Measurements from ENCODE around the gene NPR2.

The NPR2 gene

DNA sequence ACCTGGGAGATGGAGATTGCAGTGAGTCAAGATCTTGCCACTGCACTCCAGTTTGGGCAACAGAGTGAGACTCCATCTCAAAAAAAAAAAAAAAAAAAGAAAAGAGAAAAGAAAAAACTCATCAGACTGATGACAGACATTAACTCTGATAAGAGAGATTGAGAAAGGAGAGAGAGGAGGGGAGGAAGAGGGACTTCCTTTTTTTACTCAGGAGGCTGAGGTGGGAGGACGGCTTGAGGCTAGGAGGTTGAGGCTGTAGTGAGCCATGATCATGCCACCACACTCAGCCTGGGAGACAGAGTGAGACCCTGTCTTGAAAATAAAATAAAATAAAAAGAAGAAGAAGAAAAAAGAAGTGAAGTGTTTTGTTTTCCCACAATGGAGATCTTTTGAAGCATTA is 27.6 kb upstream of the NPR2 start:
- no peak for DNase-seq (ENCODE audit: low read depth)

DNA sequence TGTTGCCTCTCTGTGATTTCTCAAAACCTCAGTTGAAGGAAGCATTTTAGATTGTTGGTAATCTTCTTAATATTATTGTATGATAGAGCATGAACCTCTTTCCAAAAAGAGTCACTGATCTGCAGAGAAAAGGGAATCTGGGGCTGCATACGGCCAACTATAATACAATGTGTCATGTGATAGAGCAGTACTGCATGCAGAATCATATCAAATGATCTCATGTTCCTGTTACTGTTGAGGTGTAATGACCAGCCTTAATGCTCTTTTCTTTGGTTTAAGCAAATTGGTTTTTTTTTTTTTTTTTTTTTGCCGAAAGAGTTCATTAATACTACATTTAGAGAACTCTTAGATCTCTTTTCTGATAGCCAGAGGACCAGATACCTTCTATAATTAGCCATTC is 24.4 kb upstream of the NPR2 start:
- no peak for DNase-seq (ENCODE audit: low read depth)

DNA sequence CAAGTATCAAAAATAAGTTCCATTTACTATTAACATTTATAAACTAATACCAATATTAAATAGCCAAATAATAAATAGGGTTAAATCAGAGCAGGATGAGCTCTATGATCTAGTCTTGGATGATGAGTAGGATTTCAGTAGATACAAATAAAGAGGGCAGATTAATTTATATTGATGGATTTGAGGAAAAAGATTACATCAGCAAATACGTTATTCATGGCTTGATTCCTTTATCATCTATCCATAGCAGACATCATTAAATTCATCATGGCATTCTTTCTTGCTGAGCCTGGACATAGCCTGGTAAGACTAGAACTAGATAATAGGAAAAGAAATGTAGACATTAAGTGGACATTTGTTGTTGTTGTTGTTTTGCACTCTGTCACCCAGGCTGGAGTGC is 23.9 kb upstream of the NPR2 start:
- no peak for DNase-seq (ENCODE audit: low read depth)

DNA sequence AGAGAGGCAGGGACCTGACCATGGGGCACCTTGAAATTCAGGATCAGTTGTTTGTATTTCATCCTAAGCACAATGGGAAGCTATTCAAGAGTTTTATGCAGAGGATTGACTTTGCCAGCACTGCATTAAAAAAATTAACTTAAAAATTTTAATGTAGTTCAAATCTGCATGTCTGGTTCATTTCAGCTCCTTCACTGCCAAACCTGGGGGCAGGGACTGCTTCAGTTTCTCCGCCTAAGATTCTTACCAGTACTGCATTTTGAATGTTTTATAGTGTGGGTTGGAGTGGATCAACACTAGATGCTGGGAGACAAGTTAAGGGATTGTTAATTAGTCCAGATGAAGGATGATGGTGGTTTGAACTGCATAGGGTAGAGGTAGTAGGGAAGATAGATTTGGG is 21.6 kb upstream of the NPR2 start:
- no peak for DNase-seq (ENCODE audit: low read depth)

DNA sequence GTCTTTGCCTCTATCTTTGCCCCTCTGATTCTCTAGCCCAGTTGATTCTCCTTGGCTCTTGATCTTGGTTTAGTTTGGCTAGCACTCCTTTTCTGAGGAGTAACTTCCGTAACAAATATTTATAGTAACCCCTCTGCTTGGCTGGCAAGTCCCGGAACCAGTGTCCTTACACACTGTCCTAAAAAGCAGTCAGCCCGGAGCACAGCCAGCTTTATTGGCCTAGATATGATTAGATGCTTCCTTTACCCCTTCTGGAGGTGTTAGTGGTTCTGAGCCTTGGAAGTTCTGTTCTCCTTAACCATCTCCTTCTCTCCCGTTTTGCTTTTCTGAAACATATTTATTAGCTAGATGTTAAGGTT is 20.3 kb upstream of the NPR2 start:
- DNase-seq (ENCODE audit: low read depth) = no peak

DNA sequence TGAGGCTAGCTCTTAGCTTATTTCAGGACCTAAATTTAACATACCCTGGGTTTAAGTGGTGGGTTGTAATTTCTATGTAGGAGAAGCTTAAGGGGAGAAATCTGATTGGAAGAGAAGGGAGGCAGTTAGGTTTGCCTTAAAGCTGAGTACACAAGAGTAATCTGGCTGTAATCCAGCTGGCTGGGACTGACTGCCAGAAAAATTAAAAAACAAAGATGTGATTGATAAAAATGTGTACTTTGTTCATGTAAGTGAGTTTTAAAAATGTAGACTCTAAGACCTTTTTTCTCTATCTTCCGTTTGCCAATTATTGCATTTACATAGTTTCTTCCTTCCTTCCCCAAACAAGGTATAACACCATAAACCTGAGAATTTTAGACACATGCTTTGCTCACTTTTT is 19.9 kb upstream of the NPR2 start:
- no peak for DNase-seq (ENCODE audit: low read depth)

DNA sequence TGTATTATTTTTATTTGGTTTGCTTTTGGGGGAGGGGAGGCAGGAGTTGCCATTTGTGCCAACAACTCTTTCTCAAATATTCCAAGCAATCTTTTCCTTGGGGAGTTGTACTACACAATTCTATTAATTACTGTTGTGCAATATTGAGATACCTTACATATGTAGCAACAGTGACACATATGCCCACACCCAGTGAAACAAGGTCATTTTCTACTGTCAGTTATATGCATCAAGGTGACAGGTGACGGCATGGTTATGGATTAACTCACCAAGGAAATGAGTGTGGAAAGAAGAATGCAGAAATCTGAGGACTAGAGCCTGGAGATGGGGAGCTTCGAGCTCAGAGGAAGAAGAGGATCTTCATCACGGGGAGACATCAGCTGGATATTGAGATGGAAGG is 19.4 kb upstream of the NPR2 start:
- DNase-seq (ENCODE audit: low read depth) = no peak

DNA sequence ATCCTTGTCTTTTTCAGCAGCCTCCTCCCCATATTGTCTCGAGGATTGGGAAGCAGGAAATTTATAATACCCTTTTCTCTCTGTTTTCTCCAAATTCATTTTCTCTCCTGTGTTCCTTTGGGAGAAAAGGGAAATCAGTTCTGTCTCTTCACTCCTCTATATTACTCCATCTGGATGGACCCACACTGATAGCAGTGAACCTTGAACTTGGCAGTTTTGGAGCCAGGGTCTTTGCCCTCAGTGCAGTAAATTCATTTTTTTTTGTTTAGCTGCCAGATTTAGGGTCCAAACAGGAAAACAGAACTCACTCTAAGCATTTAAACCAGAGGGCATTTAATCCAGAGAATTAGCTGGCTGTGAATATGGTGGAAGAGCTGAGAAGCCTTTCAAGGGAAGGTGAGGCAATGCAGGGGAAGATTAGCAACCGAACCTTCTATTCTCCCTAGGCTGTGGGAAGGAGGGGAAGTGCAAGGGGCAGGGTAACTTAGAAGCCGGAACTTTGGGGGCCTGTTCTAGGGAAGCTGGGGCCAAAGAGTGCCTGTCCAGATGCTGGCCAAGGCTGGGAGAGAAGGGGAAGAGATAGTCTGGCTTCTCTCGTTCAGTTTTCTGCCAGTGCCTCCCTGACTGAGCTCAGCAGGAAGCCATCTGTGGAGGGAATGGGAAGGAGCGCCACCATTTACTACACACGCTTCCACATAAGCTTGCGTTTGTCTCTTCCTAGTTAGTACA is 16.3 kb upstream of the NPR2 start:
- DNase-seq (ENCODE audit: low read depth) = no peak

DNA sequence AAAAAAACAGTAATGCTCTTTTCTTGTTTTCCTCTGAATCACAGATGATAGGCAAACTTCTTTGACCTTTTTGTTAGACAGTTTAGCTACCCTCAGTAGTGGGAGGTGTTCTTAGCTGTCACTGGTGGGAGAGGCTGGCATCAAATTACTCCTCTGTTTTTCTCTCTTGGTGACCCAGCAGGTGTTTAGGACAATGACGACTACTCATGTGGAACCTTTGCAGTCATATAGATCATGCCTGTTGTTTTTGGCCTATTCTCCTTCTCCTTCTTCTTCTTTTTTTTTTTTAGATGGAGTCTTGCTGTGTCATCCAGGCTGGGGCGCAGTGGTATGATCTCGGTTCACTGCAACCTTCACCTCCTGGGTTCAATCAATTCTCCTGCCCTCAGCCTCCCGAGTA is 15.4 kb upstream of the NPR2 start:
- DNase-seq (ENCODE audit: low read depth) = no peak

DNA sequence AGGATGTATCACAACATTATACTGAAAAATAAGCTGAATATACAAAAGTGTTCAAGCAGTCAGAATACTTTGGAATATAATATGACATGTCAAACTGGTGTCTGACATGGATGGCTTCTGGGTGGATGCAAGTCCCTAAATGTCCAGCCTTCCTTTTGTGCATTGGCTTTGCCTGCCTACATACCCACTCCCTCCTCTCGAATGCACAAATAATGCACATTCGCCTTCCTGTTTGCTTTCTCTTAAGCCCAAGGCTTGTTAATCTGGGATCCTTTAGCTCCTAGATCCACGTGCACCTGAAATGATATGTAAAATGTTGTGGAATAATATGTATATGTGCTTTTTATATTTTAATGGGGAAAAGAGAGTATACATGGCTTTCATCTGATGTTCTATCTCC is 12.9 kb upstream of the NPR2 start:
- DNase-seq (ENCODE audit: low read depth) = no peak

DNA sequence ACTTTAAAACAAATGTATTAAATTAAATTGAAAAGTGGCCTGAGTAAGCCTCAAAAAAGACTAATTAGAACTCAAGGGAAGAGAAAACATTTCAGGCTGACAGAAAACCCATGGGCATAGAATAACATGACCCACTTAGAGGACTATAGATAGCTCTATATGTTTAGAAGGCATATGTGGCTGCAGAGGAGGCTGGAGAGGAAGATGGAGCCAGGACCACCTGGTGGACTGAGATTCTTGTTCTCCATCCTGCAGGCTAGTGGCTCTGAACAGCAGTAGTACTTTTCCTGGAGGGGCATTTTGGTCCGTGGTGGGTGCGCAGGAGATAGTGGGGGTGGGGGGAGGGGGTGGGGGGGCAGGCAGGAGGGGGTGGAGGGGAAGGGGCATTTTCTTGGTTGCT is 10.3 kb upstream of the NPR2 start:
- DNase-seq (ENCODE audit: low read depth) = no peak

DNA sequence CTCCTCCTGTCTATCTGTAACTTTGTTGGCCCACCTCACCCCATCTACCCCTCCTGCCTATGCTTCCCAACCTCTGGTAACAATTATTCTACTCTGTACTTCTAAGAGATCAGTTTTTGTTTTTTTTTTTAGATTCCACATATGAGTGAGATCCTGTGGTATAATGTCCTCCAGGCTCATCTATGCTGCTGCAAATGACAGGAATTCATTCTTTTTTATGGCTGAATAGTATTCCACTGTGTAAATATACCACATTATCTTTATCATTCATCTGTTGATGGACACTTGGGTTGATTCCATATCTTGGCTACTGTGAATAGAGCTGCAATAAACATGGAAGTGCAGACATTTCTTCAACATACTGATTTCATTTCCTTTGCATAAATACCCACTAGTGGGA is 8.0 kb upstream of the NPR2 start:
- no peak for DNase-seq (ENCODE audit: low read depth)

DNA sequence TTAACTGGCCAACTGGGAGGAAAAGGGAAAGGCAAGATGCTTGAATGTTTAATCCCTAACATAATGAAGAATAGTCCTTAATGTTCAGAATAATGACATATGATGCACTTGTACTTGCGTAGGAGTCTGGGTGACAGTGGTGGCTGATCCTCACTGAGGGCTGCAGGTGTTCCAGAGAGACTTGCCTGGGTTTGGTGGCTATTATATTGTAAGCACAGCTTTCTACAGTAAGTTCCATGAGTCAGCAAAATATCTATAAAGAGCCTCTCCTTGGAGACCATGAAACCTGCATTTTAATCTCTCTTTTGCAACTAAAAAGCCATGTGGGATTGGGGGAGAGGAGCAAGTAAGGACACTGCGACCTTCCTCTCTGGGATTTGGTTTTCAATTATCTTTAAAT is 1.9 kb upstream of the NPR2 start:
- DNase-seq (ENCODE audit: low read depth) = no peak

DNA sequence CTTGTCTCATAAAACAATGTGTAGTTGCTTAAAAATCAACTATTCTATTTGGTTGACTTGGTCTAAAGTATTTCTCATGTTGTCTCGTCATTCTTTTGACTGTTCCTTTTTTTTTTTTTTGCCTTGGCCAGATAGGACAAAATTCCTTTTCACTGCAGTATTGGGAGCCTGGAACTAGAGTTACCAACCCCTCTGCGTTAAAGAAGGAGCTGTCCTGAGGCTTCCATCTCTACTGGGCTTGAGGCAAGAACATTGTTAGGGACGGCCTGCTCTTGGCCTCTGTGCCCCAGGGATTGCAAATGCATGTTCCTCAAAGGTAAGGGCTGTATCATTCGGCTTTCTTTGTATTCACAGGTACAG is 1.4 kb upstream of the NPR2 start:
- DNase-seq (ENCODE audit: low read depth) = no peak

DNA sequence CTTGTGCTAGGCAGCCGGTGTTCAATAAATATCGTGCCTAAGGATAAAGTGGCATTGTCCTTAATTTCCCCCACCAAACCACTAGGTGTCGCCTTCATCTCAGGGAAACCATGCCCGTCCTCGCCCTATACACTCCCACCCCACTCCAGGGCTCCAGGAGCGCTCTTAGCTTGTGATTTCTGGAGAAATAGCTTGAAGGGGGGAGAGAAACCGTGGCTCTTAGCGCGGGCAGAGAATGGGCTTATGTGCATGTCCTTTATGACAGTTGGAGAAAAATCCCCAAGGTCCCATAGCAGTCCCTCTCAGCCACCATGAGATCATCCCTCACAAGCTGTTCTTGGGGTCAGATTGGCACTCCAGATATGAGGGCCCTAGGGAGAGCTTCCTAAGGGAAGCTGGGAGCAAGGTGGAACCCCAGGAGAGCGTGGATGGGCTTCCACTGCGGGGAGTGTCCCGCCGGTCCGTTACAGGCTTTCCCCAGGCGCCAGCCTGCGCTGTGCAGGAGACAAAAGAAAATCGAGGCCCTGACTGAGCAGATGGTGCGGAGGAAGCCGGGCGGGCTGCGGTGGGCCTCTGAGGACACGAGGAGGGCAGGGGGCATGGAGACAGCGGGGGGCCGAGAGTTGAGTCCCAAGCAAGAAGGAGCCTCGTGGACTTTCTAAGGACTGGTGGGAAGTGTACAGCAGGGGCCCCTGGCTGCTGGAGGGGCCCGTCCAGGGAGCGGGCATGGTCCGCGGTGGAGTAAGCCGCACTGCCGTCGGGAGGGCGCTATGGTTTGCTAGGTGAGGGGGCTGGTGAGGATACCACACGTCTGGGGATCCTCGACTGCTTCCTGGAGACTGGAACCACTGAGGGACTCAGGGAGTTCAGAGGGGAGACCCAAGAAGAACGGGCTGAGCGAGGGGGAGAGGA is 750 bp upstream of the NPR2 start:
- peak; percentile 52 for DNase-seq (ENCODE audit: low read depth)

DNA sequence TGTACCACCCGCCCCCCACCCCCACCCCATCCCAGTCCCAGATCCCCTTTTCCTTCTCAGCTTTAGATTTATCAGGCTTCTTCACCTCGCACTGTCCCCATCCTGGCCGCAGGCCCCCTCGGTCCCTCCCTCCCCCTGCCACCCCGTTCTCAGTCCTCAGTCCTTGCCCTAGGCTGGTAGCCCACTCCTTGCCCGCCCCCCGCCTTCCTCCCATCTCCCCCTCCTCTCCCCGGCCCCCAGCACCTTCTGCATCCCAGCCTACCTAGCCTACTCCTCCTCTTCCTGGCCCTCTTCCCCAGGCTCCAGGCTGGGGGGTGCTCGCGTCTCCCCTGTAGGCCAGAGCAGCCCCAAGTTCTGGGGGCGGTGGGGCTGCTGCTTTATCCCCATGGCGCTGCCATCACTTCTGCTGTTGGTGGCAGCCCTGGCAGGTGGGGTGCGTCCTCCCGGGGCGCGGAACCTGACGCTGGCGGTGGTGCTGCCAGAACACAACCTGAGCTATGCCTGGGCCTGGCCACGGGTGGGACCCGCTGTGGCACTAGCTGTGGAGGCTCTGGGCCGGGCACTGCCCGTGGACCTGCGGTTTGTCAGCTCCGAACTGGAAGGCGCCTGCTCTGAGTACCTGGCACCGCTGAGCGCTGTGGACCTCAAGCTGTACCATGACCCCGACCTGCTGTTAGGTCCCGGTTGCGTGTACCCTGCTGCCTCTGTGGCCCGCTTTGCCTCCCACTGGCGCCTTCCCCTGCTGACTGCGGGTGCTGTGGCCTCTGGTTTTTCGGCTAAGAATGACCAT is 828 bp downstream of the NPR2 start:
- DNase-seq (ENCODE audit: low read depth) = no peak

DNA sequence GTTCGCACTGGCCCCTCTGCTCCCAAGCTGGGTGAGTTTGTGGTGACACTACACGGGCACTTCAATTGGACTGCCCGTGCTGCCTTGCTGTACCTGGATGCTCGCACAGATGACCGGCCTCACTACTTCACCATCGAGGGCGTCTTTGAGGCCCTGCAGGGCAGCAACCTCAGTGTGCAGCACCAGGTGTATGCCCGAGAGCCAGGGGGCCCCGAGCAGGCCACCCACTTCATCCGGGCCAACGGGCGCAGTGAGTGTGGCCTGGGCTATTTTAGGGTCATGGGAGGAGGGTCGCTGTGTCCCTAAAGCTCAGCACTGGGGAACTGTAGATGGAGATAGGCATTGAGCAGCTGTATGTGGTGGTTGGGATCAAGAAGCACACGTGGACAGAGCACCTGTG is 1.4 kb downstream of the NPR2 start:
- no peak for DNase-seq (ENCODE audit: low read depth)

DNA sequence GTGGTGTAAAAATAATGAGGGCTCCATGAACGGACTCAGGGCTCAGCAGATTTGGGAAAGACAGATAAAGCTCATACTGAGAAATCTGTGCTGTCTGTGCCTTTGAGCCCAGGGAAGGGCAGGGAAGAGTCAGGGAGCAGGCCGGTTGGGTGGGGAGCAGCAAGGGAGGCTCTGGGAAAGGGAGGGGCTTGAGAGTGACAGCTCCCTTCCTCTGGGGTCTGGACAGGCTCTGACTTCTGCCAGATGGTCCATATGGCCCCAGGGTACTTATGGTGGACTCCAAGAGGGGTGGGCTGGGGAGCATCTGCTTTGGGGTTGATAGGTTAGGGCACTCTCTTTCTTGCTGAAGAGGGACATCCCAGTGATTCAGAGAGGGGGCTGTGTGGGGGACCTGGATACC is 2.1 kb downstream of the NPR2 start:
- DNase-seq (ENCODE audit: low read depth) = no peak

DNA sequence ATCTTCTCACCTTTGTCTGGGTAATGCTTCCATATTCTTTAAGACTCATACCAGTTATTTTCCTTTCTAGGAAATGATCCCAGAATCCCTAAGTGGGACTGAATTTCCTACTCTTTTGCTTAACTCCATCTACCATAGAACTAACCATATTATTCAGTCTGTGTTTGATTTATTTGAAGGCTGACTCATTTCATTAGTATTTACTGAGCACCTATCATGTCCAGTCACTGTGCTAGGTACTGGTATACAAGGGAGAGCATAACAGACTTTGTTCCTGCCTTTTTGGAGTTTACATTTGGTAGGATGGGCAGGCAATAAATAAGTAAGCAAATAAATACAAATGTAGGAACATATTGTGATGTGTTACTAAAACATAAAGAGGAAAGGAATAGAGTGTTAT is 4.3 kb downstream of the NPR2 start:
- DNase-seq (ENCODE audit: low read depth) = no peak

DNA sequence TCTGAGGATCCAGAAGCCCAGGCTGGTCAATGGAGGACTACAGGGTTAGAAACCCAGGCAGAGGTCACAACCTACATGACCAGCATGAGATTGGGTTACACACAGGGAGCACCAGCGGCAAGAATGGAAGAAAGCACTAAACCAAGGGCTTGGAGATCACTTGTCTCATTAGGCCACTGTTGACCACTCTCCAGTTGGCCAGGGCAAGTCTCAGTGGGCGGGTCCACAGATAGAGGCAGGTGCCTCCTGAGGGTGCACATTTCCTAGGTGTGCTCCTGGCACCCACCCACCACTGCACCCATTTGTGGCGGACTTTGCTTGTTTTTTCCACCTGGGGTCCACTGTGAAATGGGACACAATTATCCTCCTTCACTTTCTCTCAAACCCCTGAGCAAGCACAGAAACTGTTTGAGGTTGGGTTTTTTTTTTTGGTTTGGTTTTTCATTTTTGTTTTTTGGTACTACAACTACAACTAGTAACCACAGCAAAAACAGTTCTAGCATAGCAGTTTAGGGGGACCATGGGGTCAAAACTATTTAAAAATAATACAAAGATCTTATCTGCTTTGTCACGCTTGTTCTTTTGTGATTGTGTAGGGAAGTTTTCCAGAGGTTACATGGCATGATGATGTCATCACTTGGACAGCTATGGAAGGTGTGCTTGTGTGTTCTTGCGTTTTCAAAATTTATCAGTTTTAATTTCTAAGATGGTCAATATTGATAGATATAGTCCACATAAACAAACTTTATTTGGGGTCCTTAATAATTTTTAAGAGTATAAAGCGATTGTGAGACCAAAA is 6.1 kb downstream of the NPR2 start:
- DNase-seq (ENCODE audit: low read depth) = no peak

DNA sequence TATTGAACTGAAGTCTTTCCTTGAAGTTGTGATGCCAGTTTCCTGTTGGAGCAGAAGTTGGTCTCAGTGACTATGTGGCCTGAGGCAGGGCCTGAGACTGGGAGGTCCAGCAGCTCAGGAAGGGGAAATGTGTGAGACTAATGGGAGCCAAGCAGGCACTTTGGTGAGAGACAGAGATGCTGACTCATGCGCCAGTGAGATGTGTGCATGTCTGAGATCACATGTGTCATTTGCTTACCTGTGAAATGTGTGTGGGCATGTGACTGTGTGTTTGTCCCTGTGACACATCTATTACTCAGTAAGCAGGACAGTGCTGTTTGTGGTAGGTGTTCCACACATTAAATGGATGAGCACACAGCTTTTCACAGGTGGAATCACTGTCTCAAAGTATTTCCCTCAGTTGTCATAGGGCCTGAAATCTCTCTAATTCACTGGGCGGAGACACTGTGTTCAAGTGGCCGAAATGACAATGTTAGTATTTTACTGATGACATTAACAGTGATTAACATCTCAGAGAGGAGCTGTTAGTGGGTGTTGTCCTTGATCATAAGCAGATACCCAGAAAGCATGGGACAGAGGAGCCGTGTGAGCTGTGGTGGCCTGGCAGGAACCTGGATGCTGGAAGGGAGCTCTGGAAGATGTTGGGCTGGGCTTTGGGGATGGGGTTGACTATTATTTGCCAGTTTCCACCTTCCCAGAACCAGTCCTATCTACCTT is 7.4 kb downstream of the NPR2 start:
- DNase-seq (ENCODE audit: low read depth) = no peak

DNA sequence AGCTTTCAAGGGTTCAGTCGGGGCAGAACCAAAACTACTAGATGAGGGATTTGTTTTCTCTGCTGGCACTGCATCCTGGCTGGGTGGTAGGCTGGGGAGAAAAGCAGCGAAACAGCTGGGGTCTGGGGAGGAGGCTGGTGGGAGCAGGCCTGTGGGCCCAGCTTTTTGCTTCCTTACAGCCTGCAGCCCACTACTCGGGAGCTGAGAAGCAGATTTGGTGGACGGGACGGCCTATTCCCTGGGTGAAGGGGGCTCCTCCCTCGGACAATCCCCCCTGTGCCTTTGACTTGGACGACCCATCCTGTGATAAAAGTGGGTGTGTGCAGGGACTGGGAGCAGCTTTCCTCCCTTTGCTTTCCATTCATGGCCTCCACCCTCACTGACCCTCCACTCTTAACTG is 9.1 kb downstream of the NPR2 start:
- DNase-seq (ENCODE audit: low read depth) = no peak
